Endodermal cell (in vitro differentiated cells): ENCODE data around the gene CLSTN1. TPM values are rescaled to one million over a fixed set of nuclear protein-coding genes. Genes with fewer than 3 reads are reported as not detected.

Experiments used
- DNase-seq: peaks from one replicate; pipeline ENCODE4 v3.0.0-alpha.2; 2017
- H3K27ac ChIP-seq: 2 replicates; pipeline ENCODE4 v1.5.1; 2013; ENCODE audit warnings: mild to moderate bottlenecking, low read depth, low read length, moderate library complexity
- H3K27me3 ChIP-seq: 2 replicates; pipeline ENCODE4 v1.6.1; 2013; ENCODE audit warnings: mild to moderate bottlenecking, low read length, moderate library complexity; ENCODE audit not compliant: insufficient read depth, control insufficient read depth, poor library complexity, severe bottlenecking
- H3K36me3 ChIP-seq: 2 replicates; pipeline ENCODE4 v1.7.0; 2013; ENCODE audit warnings: mild to moderate bottlenecking, low read length, moderate library complexity; ENCODE audit not compliant: control insufficient read depth, insufficient read depth
- H3K4me1 ChIP-seq: one replicate; pipeline ENCODE4 v1.7.0; 2013; ENCODE audit warnings: low read length; ENCODE audit not compliant: control insufficient read depth, insufficient read depth
- H3K4me3 ChIP-seq: 2 replicates; pipeline ENCODE4 v1.5.1; 2013; ENCODE audit warnings: mild to moderate bottlenecking, low read length, moderate library complexity
- H3K9ac ChIP-seq: 2 replicates; pipeline ENCODE4 v1.6.1; 2013; ENCODE audit warnings: mild to moderate bottlenecking, low read length, moderate library complexity; ENCODE audit not compliant: poor library complexity, severe bottlenecking; ENCODE audit errors: extremely low read depth
- H3K9me3 ChIP-seq: 2 replicates; pipeline ENCODE4 v1.6.1; 2013; ENCODE audit warnings: mild to moderate bottlenecking, low read length, moderate library complexity; ENCODE audit not compliant: control insufficient read depth
- H3K27ac Mint-ChIP-seq: 2 replicates; pipeline ENCODE4 v1.8.0; 2020; ENCODE audit warnings: mixed read lengths
- H3K27me3 Mint-ChIP-seq: 2 replicates; pipeline ENCODE4 v1.8.0; 2021; ENCODE audit warnings: mild to moderate bottlenecking, mixed read lengths; ENCODE audit not compliant: insufficient read depth
- H3K36me3 Mint-ChIP-seq: 2 replicates; pipeline ENCODE4 v1.8.0; 2020; ENCODE audit warnings: low read depth, mixed read lengths
- H3K4me1 Mint-ChIP-seq: 2 replicates; pipeline ENCODE4 v1.8.0; 2020; ENCODE audit warnings: mixed read lengths
- H3K4me3 Mint-ChIP-seq: 2 replicates; pipeline ENCODE4 v1.8.0; 2020; ENCODE audit warnings: mild to moderate bottlenecking, moderate library complexity, mixed read lengths
- H3K9me3 Mint-ChIP-seq: 2 replicates; pipeline ENCODE4 v1.8.0; 2020; ENCODE audit warnings: mild to moderate bottlenecking, mixed read lengths
- WGBS, 2 experiments: methylation state at CpG; one replicate each; pipeline versions ENCODE4 v1.1.5 to v1.1.7; 2013; ENCODE audit warnings: missing lambda C conversion rate in 2 of 2, mixed read lengths in 1 of 2; ENCODE audit not compliant: insufficient coverage in 1 of 2, insufficient read length in 1 of 2; 5-methylcytosine and 5-hydroxymethylcytosine counted together
- total RNA-seq, 2 donors: library from RNA; stranded (reverse); fragmentation: NEBNext Ultra II Directional in 1 of 2; extraction: Animal tissue kit (Norgen Biotek cat#: 25700) in 1 of 2; gene quantifications; 2 replicates in 1 of 2; 3 replicates in 1 of 2; pipeline ENCODE4 v1.2.1, GENCODE V29; 2021
- TF ChIP-seq, protein P1 (sequence below): fragments of 200-600 bp; sonication (generic); conservative IDR thresholded peaks from 2 replicates; pipeline ENCODE4 v1.5.0; 2021; ENCODE audit warnings: antibody characterized with exemption, mild to moderate bottlenecking

The CLSTN1 gene
- total RNA-seq, 2 donors from 2014 or later = 96.6 to 116 TPM

DNA sequence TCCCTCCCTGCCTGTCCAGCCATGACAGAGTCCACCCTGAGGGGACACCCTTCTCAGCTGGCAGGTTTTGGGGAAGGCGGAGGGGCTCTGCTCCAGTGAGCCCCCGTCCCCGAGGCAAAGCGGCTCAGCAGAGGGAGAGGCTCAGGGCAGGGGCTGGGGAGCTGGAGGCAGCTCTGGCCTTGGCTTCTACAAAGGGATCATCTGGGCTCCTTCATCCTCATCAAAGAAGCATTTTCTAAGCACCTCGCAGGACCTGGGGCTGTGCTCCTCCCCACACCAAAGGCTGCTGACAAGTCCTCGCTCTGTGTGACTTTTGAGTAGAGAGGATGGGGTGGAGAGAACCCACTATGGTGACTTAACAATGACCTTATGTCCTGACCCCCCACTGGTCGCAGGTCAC lies 21.0 kb upstream of the CLSTN1 start:
- no peaks in the 10 kb centered on the region for H3K36me3 ChIP-seq
- 86 to 100% methylated on average over 1 to 7 of the region's 7 CpGs for WGBS, 2 experiments
- TF ChIP-seq, protein P1, sequence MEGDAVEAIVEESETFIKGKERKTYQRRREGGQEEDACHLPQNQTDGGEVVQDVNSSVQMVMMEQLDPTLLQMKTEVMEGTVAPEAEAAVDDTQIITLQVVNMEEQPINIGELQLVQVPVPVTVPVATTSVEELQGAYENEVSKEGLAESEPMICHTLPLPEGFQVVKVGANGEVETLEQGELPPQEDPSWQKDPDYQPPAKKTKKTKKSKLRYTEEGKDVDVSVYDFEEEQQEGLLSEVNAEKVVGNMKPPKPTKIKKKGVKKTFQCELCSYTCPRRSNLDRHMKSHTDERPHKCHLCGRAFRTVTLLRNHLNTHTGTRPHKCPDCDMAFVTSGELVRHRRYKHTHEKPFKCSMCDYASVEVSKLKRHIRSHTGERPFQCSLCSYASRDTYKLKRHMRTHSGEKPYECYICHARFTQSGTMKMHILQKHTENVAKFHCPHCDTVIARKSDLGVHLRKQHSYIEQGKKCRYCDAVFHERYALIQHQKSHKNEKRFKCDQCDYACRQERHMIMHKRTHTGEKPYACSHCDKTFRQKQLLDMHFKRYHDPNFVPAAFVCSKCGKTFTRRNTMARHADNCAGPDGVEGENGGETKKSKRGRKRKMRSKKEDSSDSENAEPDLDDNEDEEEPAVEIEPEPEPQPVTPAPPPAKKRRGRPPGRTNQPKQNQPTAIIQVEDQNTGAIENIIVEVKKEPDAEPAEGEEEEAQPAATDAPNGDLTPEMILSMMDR = no peak
- H3K27me3 ChIP-seq = no peaks in the 10 kb centered on the region
- peak; percentile 41 for DNase-seq
- H3K4me1 Mint-ChIP-seq = peaks cover 24% of the 10 kb centered on the region
- no peak overlapping the region for H3K9ac ChIP-seq
- H3K9me3 Mint-ChIP-seq = no peaks in the 10 kb centered on the region
- H3K4me1 ChIP-seq = peaks cover 12% of the 10 kb centered on the region
- no peak overlapping the region for H3K27ac Mint-ChIP-seq
- no peak overlapping the region for H3K4me3 ChIP-seq
- no peaks in the 10 kb centered on the region for H3K36me3 Mint-ChIP-seq
- peaks cover 1% of the 10 kb centered on the region for H3K27me3 Mint-ChIP-seq
- H3K9me3 ChIP-seq = no peaks in the 10 kb centered on the region
- no peak overlapping the region for H3K4me3 Mint-ChIP-seq
- H3K27ac ChIP-seq = peak overlapping the region; percentile 38

DNA sequence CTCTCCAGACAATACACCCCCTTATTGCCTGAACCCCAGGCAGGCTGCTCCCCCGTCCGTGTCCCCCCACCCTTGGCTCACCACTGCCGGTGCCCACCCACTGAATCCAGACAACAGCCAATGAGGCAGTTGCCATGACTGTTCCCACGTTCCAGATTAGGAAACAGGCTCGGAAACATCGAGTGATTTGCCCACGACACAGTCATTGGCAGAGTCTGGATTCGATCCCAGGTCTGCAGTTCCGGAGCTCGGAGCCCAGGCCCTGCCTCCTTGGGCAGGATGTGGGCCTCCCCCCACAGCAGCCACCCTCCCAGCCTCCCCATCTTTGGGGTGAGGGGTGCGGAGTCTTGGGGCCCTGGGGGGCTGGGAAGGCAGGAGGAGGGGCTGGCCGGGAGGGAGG lies 20.3 kb upstream of the CLSTN1 start:
- H3K27me3 ChIP-seq = no peaks in the 10 kb centered on the region
- H3K9me3 ChIP-seq = no peaks in the 10 kb centered on the region
- H3K36me3 Mint-ChIP-seq = no peaks in the 10 kb centered on the region
- peaks cover 1% of the 10 kb centered on the region for H3K27me3 Mint-ChIP-seq
- WGBS, 2 experiments = 92 to 100% methylated on average over 6 to 12 of the region's 12 CpGs
- TF ChIP-seq, protein P1 = no peak
- DNase-seq = peak; percentile 36
- no peak overlapping the region for H3K27ac ChIP-seq
- H3K4me3 Mint-ChIP-seq = no peak overlapping the region
- peaks cover 12% of the 10 kb centered on the region for H3K4me1 ChIP-seq
- peaks cover 24% of the 10 kb centered on the region for H3K4me1 Mint-ChIP-seq
- H3K4me3 ChIP-seq = no peak overlapping the region
- H3K9ac ChIP-seq = no peak overlapping the region
- no peaks in the 10 kb centered on the region for H3K36me3 ChIP-seq
- H3K9me3 Mint-ChIP-seq = no peaks in the 10 kb centered on the region
- H3K27ac Mint-ChIP-seq = no peak overlapping the region

DNA sequence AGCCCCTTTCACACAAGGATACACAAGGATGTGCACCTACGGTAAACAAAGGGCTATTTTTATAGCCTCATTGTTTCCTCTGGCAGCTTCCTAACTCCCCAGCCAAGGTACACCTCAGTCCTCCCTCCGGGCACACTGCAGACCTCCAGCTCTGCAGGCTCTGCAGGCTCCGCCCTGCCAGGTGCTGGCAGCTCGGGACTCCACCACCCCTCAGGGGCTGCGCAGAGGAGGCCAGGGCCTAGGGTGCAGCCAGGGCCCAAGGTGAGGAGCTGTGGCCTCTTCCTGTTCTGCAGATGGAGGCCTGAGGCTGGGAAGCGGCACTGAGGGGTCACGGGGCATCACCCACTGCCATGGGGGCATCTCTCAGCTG lies 19.8 kb upstream of the CLSTN1 start:
- Histone ChIP-seq H3K9ac (no peak overlapping the region), H3K9me3 (no peaks in the 10 kb centered on the region)

More for the DNA sequence above, 19.8 kb upstream of the CLSTN1 start:
- DNase-seq = peak; percentile 44
- Histone ChIP-seq H3K36me3 (no peaks in the 10 kb centered on the region), H3K27ac (no peak overlapping the region), H3K27me3 (no peaks in the 10 kb centered on the region), H3K4me3 (no peak overlapping the region), H3K4me1 (peaks cover 12% of the 10 kb centered on the region)
- Mint-ChIP-seq H3K27ac (no peak overlapping the region), H3K4me1 (peaks cover 24% of the 10 kb centered on the region), H3K9me3 (no peaks in the 10 kb centered on the region), H3K36me3 (no peaks in the 10 kb centered on the region), H3K4me3 (no peak overlapping the region), H3K27me3 (peaks cover 1% of the 10 kb centered on the region)
- WGBS, 2 experiments = 92 to 100% methylated on average over 2 to 7 of the region's 7 CpGs
- TF ChIP-seq, protein P1 = no peak
